Heart left ventricle (tissue), 13 donors: ENCODE data around the gene CPT2.

Experiments
- POLR2A ChIP-seq, 2 donors: fragments of 450-650 bp; IDR thresholded peaks; one replicate each; pipeline ENCODE4 v1.6.1; 2017; ENCODE audit warnings: antibody characterized with exemption in 2 of 2, mild to moderate bottlenecking in 2 of 2, moderate library complexity in 2 of 2
- TF ChIP-seq, protein P1 (sequence below), 12 donors: fragments of 200-600 bp; sonication (generic) in 4 of 12; IDR thresholded peaks; one replicate each; pipeline versions ENCODE4 v1.5.0 to v1.8.0; 2018 to 2022; ENCODE audit warnings: antibody characterized with exemption in 12 of 12, mild to moderate bottlenecking in 5 of 12
- donor health status: ischemic (EF 13 %, LVEDD 7.1; RV severe dilation, severe dysfunction).
- donor health status: DM: no; HTN: yes; CAD: no.
- donor health status: DM: no; HTN: no; CAD: no.
- donor health status: ischemic (EF 25% LVEDD 6.9; RV normal size, moderate dysfunction).
- donor health status: ischemic (EF 25% LVEDD 5.7; RV mildly dilated, moderate dysfunction).
- donor health status: ischemic (EF 35%, LVEDD 5.7; RV mildly dilated, moderate dysfunction).
- donor health status: nonischemic (EF 11% LVEDD 7.7; RV severe dilation, severe dysfunction).
- donor health status: DM: yes; HTN: yes; CAD: no.
- donor health status: PGD.
- donor health status: ischemic (EF 29% LVEDD 5.4; RV normal size, mild dysfunction).
- donor health status: nonischemic (EF 23%, LVEDD 6.1; RV moderate dilation, normal function).

- TF ChIP-seq, protein P1, sequence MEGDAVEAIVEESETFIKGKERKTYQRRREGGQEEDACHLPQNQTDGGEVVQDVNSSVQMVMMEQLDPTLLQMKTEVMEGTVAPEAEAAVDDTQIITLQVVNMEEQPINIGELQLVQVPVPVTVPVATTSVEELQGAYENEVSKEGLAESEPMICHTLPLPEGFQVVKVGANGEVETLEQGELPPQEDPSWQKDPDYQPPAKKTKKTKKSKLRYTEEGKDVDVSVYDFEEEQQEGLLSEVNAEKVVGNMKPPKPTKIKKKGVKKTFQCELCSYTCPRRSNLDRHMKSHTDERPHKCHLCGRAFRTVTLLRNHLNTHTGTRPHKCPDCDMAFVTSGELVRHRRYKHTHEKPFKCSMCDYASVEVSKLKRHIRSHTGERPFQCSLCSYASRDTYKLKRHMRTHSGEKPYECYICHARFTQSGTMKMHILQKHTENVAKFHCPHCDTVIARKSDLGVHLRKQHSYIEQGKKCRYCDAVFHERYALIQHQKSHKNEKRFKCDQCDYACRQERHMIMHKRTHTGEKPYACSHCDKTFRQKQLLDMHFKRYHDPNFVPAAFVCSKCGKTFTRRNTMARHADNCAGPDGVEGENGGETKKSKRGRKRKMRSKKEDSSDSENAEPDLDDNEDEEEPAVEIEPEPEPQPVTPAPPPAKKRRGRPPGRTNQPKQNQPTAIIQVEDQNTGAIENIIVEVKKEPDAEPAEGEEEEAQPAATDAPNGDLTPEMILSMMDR (IDR thresholded peaks at IDR 0.05), result no peak
- TF ChIP-seq POLR2A (IDR thresholded peaks at IDR 0.05), result no peak
Measured at GRCh38 chr1:53207726-53208125, 11.1 kb downstream of the CPT2 start.
